Measurements from ENCODE around the gene RPL18.

The RPL18 gene

DNA sequence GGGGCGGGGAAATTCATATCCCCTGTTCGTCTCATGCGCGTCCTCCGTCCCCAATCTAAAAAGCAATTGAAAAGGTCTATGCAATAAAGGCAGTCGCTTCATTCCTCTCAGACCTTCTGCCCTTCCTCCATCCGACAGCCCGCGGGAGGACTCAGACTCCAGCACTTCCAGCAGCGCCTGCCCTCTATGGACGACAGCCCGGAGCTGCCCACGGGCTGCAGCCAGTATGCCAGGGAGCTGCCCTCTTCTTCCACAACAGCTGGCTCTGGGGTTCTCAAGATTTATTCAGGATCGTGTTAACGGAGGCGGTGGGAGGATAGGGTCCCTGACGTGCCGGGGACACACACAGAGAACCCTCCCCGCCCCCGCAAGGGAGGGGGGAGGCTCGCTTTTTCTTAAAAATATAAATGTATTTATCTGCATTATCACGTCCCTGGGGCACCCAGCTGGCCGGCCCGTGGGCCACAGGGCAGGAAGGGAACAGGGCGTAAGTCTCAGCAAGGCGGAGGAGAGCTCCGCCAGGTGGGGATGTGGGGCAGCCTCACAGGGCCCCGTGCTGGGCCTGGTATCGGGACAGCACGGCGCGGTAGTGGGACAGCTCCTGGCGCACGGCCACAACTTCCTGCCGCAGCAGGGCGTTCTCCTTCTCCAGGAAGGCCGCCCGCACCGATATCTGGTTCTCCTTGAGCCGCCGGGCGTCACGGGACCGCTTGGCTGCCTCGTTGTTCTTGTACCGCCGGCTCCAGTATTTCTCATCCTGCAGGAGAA lies 11.5 kb upstream of the RPL18 start:
- Histone ChIP-seq H3K56ac (ENCODE audit: low read length) (peak overlapping the region; percentile 89), H3K9ac (ENCODE audit: low read length) (peak overlapping the region; percentile 76), H3K4ac (ENCODE audit: low read depth, low read length) (no peak overlapping the region), H3K4me1 (ENCODE audit: control insufficient read depth, low read depth, low read length) (peaks cover 12% of the 10 kb centered on the region), H3K36me3 (ENCODE audit: control insufficient read depth, insufficient read depth, low read length) (no peaks in the 10 kb centered on the region), H2AK5ac (ENCODE audit: low read length) (no peak overlapping the region), H3K79me1 (ENCODE audit: low read length) (peaks cover under 1% of the 10 kb centered on the region), H2BK15ac (replicated peaks; ENCODE audit: low read depth) (no peak overlapping the region), H3K18ac (ENCODE audit: low read length) (peak overlapping the region; percentile 56), H3K23ac (ENCODE audit: low read length) (no peak overlapping the region), H3K27me3 (ENCODE audit: insufficient read depth, low read length, poor library complexity) (no peaks in the 10 kb centered on the region), H4K8ac (ENCODE audit: low read depth, low read length) (no peak overlapping the region), H2BK5ac (ENCODE audit: low read length) (peak overlapping the region; percentile 45), H3K27ac (ENCODE audit: low read depth, low read length) (peak overlapping the region; percentile 83), H4K5ac (ENCODE audit: low read length) (no peak overlapping the region), H3K4me2 (ENCODE audit: low read length) (peak overlapping the region; percentile 79), H2BK120ac (ENCODE audit: low read depth, low read length) (peak overlapping the region; percentile 10), H3K79me2 (ENCODE audit: control insufficient read depth, insufficient read depth, low read length) (no peaks in the 10 kb centered on the region), H3K4me3 (ENCODE audit: low read length) (peak overlapping the region; percentile 17)
- peak; percentile 90 for DNase-seq
- WGBS (ENCODE audit: extremely low coverage, insufficient coverage, low lambda C conversion rate) = no CpG with 5 or more reads among the region's 47 CpGs

DNA sequence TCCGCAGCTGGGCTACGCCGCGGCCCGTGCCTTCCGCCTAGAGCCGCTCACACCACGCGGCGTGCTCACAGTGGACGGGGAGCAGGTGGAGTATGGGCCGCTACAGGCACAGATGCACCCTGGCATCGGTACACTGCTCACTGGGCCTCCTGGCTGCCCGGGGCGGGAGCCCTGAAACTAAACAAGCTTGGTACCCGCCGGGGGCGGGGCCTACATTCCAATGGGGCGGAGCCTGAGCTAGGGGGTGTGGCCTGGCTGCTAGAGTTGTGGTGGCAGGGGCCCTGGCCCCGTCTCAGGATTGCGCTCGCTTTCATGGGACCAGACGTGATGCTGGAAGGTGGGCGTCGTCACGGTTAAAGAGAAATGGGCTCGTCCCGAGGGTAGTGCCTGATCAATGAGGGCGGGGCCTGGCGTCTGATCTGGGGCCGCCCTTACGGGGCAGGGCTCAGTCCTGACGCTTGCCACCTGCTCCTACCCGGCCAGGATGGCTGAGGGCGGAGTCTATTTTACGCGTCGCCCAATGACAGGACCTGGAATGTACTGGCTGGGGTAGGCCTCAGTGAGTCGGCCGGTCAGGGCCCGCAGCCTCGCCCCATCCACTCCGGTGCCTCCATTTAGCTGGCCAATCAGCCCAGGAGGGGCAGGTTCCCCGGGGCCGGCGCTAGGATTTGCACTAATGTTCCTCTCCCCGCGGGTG lies 10.8 kb upstream of the RPL18 start:
- Histone ChIP-seq H3K23ac (ENCODE audit: low read length) (no peak overlapping the region), H3K9ac (ENCODE audit: low read length) (peak overlapping the region; percentile 76), H3K79me2 (ENCODE audit: control insufficient read depth, insufficient read depth, low read length) (no peaks in the 10 kb centered on the region), H2AK5ac (ENCODE audit: low read length) (no peak overlapping the region), H3K4ac (ENCODE audit: low read depth, low read length) (no peak overlapping the region), H3K4me1 (ENCODE audit: control insufficient read depth, low read depth, low read length) (peaks cover 8% of the 10 kb centered on the region), H3K27me3 (ENCODE audit: insufficient read depth, low read length, poor library complexity) (no peaks in the 10 kb centered on the region), H4K5ac (ENCODE audit: low read length) (no peak overlapping the region), H3K56ac (ENCODE audit: low read length) (peak overlapping the region; percentile 89), H2BK15ac (replicated peaks; ENCODE audit: low read depth) (no peak overlapping the region), H3K79me1 (ENCODE audit: low read length) (peaks cover 2% of the 10 kb centered on the region), H4K8ac (ENCODE audit: low read depth, low read length) (no peak overlapping the region), H3K27ac (ENCODE audit: low read depth, low read length) (peak overlapping the region; percentile 83), H3K4me3 (ENCODE audit: low read length) (no peak overlapping the region), H3K18ac (ENCODE audit: low read length) (peak overlapping the region; percentile 56), H3K36me3 (ENCODE audit: control insufficient read depth, insufficient read depth, low read length) (no peaks in the 10 kb centered on the region), H2BK5ac (ENCODE audit: low read length) (no peak overlapping the region), H3K4me2 (ENCODE audit: low read length) (peak overlapping the region; percentile 79), H2BK120ac (ENCODE audit: low read depth, low read length) (no peak overlapping the region)
- DNase-seq = peak; percentile 97
- WGBS (ENCODE audit: extremely low coverage, insufficient coverage, low lambda C conversion rate) = no CpG with 5 or more reads among the region's 48 CpGs

DNA sequence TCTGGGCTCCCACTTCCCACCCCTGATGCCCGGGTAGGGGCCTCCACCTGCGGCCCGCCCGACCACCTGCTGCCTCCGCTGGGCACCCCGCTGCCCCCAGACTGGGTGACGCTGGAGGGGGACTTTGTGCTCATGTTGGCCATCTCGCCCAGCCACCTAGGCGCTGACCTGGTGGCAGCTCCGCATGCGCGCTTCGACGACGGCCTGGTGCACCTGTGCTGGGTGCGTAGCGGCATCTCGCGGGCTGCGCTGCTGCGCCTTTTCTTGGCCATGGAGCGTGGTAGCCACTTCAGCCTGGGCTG lies 10.3 kb upstream of the RPL18 start:
- Histone ChIP-seq H3K4ac (ENCODE audit: low read depth, low read length) (no peak overlapping the region), H3K18ac (ENCODE audit: low read length) (no peak overlapping the region), H3K27me3 (ENCODE audit: insufficient read depth, low read length, poor library complexity) (no peaks in the 10 kb centered on the region), H3K4me1 (ENCODE audit: control insufficient read depth, low read depth, low read length) (peaks cover 8% of the 10 kb centered on the region), H4K8ac (ENCODE audit: low read depth, low read length) (no peak overlapping the region), H3K79me2 (ENCODE audit: control insufficient read depth, insufficient read depth, low read length) (no peaks in the 10 kb centered on the region), H3K4me3 (ENCODE audit: low read length) (no peak overlapping the region), H3K4me2 (ENCODE audit: low read length) (no peak overlapping the region), H2AK5ac (ENCODE audit: low read length) (no peak overlapping the region), H2BK15ac (replicated peaks; ENCODE audit: low read depth) (no peak overlapping the region), H4K5ac (ENCODE audit: low read length) (no peak overlapping the region), H3K27ac (ENCODE audit: low read depth, low read length) (no peak overlapping the region), H2BK5ac (ENCODE audit: low read length) (no peak overlapping the region), H3K79me1 (ENCODE audit: low read length) (peaks cover 2% of the 10 kb centered on the region), H3K9ac (ENCODE audit: low read length) (no peak overlapping the region), H3K36me3 (ENCODE audit: control insufficient read depth, insufficient read depth, low read length) (no peaks in the 10 kb centered on the region), H3K23ac (ENCODE audit: low read length) (no peak overlapping the region), H3K56ac (ENCODE audit: low read length) (no peak overlapping the region), H2BK120ac (ENCODE audit: low read depth, low read length) (no peak overlapping the region)
- no CpG with 5 or more reads among the region's 22 CpGs for WGBS (ENCODE audit: extremely low coverage, insufficient coverage, low lambda C conversion rate)
- no peak for DNase-seq

DNA sequence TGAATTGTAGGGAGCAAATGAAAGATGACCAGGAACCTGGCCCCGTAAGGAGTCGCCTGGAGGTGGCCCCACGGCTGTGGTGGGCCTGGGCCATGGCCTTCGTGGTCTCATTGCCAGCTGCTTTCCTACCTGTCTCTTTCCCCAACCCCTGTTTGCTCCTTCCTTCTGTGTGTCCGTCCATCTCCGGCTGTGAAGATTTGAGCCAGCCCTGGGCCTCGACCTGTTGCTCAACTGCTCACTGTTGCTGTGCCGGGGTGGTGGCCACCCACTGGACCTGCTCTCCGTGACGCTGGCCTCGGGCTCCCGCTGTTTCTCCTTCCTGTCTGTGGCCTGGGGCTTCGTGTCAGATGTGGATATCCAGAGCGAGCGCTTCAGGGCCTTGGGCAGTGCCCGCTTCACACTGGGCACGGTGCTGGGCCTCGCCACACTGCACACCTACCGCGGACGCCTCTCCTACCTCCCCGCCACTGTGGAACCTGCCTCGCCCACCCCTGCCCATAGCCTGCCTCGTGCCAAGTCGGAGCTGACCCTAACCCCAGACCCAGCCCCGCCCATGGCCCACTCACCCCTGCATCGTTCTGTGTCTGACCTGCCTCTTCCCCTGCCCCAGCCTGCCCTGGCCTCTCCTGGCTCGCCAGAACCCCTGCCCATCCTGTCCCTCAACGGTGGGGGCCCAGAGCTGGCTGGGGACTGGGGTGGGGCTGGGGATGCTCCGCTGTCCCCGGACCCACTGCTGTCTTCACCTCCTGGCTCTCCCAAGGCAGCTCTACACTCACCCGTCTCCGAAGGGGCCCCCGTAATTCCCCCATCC lies 9.7 kb upstream of the RPL18 start:
- no peaks in the 10 kb centered on the region for H3K36me3 ChIP-seq (ENCODE audit: control insufficient read depth, insufficient read depth, low read length)
- no peaks in the 10 kb centered on the region for H3K79me2 ChIP-seq (ENCODE audit: control insufficient read depth, insufficient read depth, low read length)
- no peak overlapping the region for H3K9ac ChIP-seq (ENCODE audit: low read length)
- H3K23ac ChIP-seq (ENCODE audit: low read length) = no peak overlapping the region
- H3K27ac ChIP-seq (ENCODE audit: low read depth, low read length) = no peak overlapping the region
- peaks cover 5% of the 10 kb centered on the region for H3K4me1 ChIP-seq (ENCODE audit: control insufficient read depth, low read depth, low read length)
- H3K56ac ChIP-seq (ENCODE audit: low read length) = no peak overlapping the region
- DNase-seq = no peak
- H4K5ac ChIP-seq (ENCODE audit: low read length) = no peak overlapping the region
- H4K8ac ChIP-seq (ENCODE audit: low read depth, low read length) = no peak overlapping the region
- no peak overlapping the region for H3K18ac ChIP-seq (ENCODE audit: low read length)
- no peaks in the 10 kb centered on the region for H3K27me3 ChIP-seq (ENCODE audit: insufficient read depth, low read length, poor library complexity)
- H3K79me1 ChIP-seq (ENCODE audit: low read length) = peaks cover 2% of the 10 kb centered on the region
- no peak overlapping the region for H3K4me2 ChIP-seq (ENCODE audit: low read length)
- H3K4me3 ChIP-seq (ENCODE audit: low read length) = no peak overlapping the region
- H2AK5ac ChIP-seq (ENCODE audit: low read length) = no peak overlapping the region
- no peak overlapping the region for H3K4ac ChIP-seq (ENCODE audit: low read depth, low read length)
- no CpG with 5 or more reads among the region's 34 CpGs for WGBS (ENCODE audit: extremely low coverage, insufficient coverage, low lambda C conversion rate)
- H2BK5ac ChIP-seq (ENCODE audit: low read length) = no peak overlapping the region
- no peak overlapping the region for H2BK120ac ChIP-seq (ENCODE audit: low read depth, low read length)
- H2BK15ac ChIP-seq (replicated peaks; ENCODE audit: low read depth) = no peak overlapping the region

DNA sequence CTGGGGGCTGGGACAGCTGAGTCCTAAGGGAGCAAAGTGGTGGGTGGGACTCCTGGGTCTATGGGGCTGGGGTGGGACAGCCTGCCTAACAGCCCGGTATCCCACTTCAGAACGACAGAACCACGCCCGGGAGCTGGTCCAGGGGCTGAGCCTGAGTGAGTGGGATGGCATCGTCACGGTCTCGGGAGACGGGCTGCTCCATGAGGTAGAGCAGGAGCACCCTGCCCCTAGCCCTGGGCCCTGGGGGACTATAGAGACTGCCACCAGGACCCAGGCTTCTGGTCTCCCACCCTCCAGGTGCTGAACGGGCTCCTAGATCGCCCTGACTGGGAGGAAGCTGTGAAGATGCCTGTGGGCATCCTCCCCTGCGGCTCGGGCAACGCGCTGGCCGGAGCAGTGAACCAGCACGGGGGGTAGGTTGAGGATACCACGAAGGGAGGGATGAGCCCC lies 8.9 kb upstream of the RPL18 start:
- Histone ChIP-seq H4K8ac (ENCODE audit: low read depth, low read length) (no peak overlapping the region), H2BK15ac (replicated peaks; ENCODE audit: low read depth) (no peak overlapping the region), H2BK120ac (ENCODE audit: low read depth, low read length) (no peak overlapping the region), H3K4ac (ENCODE audit: low read depth, low read length) (no peak overlapping the region), H3K9ac (ENCODE audit: low read length) (no peak overlapping the region), H3K79me1 (ENCODE audit: low read length) (peaks cover 2% of the 10 kb centered on the region), H2BK5ac (ENCODE audit: low read length) (no peak overlapping the region), H3K27me3 (ENCODE audit: insufficient read depth, low read length, poor library complexity) (no peaks in the 10 kb centered on the region), H4K5ac (ENCODE audit: low read length) (no peak overlapping the region), H3K56ac (ENCODE audit: low read length) (peak overlapping the region; percentile 1), H3K27ac (ENCODE audit: low read depth, low read length) (no peak overlapping the region), H3K23ac (ENCODE audit: low read length) (no peak overlapping the region), H3K36me3 (ENCODE audit: control insufficient read depth, insufficient read depth, low read length) (no peaks in the 10 kb centered on the region), H3K79me2 (ENCODE audit: control insufficient read depth, insufficient read depth, low read length) (no peaks in the 10 kb centered on the region), H3K4me2 (ENCODE audit: low read length) (no peak overlapping the region), H2AK5ac (ENCODE audit: low read length) (no peak overlapping the region), H3K18ac (ENCODE audit: low read length) (no peak overlapping the region), H3K4me1 (ENCODE audit: control insufficient read depth, low read depth, low read length) (peaks cover 8% of the 10 kb centered on the region), H3K4me3 (ENCODE audit: low read length) (no peak overlapping the region)
- WGBS (ENCODE audit: extremely low coverage, insufficient coverage, low lambda C conversion rate) = no CpG with 5 or more reads among the region's 17 CpGs
- DNase-seq = no peak
